IPS-18c (cell line): ENCODE measurements around the gene GPC3.

ENCODE experiments used
- H3K4me3 ChIP-seq: 2 replicates; pipeline ENCODE4 v1.7.0; 2013; ENCODE audit warnings: low read depth, mild to moderate bottlenecking, low read length, moderate library complexity; ENCODE audit not compliant: insufficient read depth
- H3K9me3 ChIP-seq: one replicate; pipeline ENCODE4 v1.6.1; 2013; ENCODE audit warnings: mild to moderate bottlenecking, low read length, moderate library complexity; ENCODE audit not compliant: control insufficient read depth, insufficient read depth

Gene GPC3

GRCh38 chrX:133579631-133580030 lies 405.8 kb downstream of the GPC3 start:
- peaks cover 6% of the 10 kb centered on the region for H3K9me3 ChIP-seq

GRCh38 chrX:133576876-133577275 lies 408.5 kb downstream of the GPC3 start:
- Histone ChIP-seq H3K9me3 (peaks cover 6% of the 10 kb centered on the region), H3K4me3 (no peak overlapping the region)

More at GRCh38 chrX:133579631-133580030, 405.8 kb downstream of the GPC3 start:
- no peak overlapping the region for H3K4me3 ChIP-seq

DNA sequence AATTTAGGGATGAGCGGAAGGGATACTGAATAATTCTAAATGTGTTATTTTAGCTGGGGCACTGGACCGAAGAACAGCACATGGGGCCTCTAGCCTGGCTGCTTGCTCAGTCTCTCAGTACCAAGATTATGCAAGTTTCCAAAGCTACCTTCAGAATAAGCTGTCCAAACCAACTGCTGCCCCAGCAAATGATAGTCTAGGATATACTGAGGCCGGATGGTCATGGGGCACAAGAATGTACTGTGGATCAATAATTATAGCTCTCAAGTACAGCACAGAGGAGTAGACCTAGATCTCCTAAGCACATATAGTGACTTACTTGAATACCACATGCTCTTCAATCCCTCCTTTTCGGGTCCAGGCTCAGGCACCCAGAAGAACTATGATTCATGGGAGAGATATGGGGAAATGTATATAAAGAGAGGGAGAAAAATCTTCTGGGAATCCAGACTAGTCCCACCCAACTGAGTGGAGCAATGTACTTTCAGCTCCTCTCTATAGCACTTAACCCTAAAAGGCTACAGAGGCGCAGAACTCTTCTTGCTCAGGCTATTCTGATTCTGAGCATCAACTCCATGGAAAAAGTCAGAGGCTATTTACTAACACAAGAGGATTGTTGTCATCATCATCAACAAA lies 409.8 kb downstream of the GPC3 start:
- H3K9me3 ChIP-seq, result peaks cover 6% of the 10 kb centered on the region

DNA sequence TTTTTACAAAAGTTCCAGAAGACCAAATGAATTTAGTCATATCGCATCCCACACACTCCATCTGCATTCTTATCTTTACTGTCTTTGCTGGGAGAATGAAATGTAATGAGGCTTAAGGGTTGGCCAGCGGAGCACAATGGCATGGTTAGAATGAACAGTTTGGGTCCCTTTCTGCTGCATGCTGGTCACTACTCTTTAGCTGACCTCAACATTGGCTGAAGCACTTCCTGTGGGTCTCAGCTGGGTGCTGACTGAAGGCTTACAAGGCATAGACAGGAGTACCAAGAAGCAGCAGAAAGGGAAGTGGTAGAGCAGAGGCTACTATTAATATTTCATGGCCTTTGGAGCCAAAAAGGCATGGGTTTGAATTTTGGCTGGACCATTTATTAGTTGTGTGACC lies 410.7 kb downstream of the GPC3 start:
- no peak overlapping the region; the same call in 1 of the 2 replicates for H3K4me3 ChIP-seq
- peaks cover 6% of the 10 kb centered on the region for H3K9me3 ChIP-seq

More for the DNA sequence above, 409.8 kb downstream of the GPC3 start:
- no peak overlapping the region for H3K4me3 ChIP-seq

DNA sequence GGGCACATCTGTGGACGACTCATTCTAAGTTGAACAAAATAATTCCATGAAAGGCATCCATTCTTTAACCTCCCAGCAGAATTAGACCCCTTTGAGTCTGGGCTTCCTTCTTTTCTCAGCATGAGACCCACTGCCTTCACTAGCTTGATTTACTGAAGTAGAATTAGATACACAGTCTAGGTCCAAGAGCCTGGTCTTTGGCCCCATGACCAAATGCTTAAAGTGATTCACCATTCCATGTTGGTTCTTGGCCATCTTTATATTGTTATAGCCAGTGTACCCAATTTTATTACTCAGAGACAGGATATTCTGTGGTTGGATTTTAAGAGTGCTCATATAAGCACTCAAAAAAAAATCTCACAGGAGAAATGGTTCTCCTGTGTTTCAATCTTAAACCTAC lies 414.8 kb downstream of the GPC3 start:
- H3K9me3 ChIP-seq, result peaks cover 2% of the 10 kb centered on the region
- H3K4me3 ChIP-seq, result no peak overlapping the region

GRCh38 chrX:133569217-133569616 lies 416.2 kb downstream of the GPC3 start:
- Histone ChIP-seq H3K9me3 (peaks cover 2% of the 10 kb centered on the region), H3K4me3 (no peak overlapping the region)

DNA sequence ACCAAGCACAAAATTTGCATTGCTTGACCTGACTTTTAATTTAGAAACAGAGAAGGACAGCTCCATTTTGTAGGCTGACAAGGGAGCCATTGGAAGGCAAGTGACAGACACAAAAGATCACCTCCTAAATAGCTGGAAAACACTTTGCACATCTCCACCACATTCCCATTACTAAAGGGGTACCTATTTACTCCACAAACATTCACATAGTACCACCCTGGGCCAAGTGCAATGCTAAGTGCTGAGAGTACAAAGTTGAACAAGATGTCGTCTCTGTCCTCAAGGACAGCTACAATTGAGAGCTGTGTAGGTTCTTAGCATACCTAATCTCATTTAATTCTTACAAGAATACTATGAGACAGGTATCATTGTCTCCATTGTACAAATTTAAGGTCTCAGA lies 417.3 kb downstream of the GPC3 start:
- no peak overlapping the region for H3K4me3 ChIP-seq
- peaks cover 2% of the 10 kb centered on the region for H3K9me3 ChIP-seq

DNA sequence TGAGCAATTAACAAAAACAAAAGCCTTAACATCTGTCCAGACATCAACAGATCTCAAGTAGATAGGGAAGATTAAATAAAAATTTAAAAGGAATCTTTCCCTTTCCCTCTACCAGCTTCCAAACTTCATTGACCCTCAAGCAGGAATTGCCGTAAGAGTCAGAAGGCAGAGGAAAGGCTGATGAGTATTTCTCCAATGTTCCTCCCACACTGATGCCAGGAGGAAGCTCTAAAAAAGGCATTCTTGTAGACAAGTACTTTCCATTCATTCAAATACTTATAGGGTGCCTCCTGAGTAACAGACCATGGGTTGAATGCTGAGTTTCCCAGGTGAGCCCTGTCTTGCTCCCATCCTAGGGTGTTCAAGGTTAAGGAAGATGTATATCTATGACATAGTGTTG lies 418.5 kb downstream of the GPC3 start:
- peaks cover 2% of the 10 kb centered on the region for H3K9me3 ChIP-seq

GRCh38 chrX:133563705-133564104 lies 421.7 kb downstream of the GPC3 start:
- H3K4me3 ChIP-seq, result no peak overlapping the region
- H3K9me3 ChIP-seq, result peaks cover 5% of the 10 kb centered on the region

More for the DNA sequence above, 418.5 kb downstream of the GPC3 start:
- H3K4me3 ChIP-seq, result no peak overlapping the region

GRCh38 chrX:133561251-133561650 lies 424.1 kb downstream of the GPC3 start:
- Histone ChIP-seq H3K4me3 (no peak overlapping the region), H3K9me3 (peaks cover 3% of the 10 kb centered on the region)

GRCh38 chrX:133559909-133560308 lies 425.5 kb downstream of the GPC3 start:
- no peak overlapping the region for H3K4me3 ChIP-seq
- H3K9me3 ChIP-seq, result peaks cover 5% of the 10 kb centered on the region

GRCh38 chrX:133555782-133556458 lies 429.5 kb downstream of the GPC3 start:
- no peak overlapping the region for H3K4me3 ChIP-seq
- H3K9me3 ChIP-seq, result peaks cover 9% of the 10 kb centered on the region

GRCh38 chrX:133550665-133551485 lies 434.5 kb downstream of the GPC3 start:
- H3K4me3 ChIP-seq, result no peak overlapping the region

DNA sequence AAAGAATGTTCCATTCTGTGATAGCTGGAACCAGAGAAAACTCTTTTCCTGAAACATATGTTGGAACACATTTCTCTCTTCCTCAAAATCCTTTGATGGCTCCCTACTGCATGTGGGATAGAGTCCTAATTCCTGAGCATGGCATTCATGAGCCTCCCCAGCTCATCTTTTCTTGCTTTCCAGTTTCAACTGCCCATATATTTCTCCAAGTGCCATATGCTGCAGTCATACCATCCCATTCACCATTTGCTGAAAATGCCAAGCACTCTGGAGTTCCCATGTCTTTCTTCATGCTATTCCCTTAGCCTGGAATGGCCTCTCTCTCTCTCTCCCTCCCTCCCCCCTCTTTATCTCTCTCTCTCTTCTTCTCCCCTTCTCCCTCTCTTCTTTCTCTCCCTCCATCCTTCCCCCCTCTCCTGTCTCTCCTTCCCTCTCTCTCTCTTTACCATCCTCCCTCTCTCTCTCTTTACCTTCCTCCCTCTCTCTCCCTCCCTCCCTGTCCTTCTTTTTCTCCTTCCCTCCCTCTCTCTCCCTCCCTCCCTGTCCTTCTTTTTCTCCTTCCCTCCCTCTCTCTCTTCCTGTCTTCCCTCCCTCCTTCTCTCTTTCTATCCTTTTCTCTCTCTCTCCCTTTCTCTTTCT lies 436.0 kb downstream of the GPC3 start:
- Histone ChIP-seq H3K4me3 (no peak overlapping the region), H3K9me3 (peaks cover 7% of the 10 kb centered on the region)

More at GRCh38 chrX:133550665-133551485, 434.5 kb downstream of the GPC3 start:
- H3K9me3 ChIP-seq, result peaks cover 9% of the 10 kb centered on the region

DNA sequence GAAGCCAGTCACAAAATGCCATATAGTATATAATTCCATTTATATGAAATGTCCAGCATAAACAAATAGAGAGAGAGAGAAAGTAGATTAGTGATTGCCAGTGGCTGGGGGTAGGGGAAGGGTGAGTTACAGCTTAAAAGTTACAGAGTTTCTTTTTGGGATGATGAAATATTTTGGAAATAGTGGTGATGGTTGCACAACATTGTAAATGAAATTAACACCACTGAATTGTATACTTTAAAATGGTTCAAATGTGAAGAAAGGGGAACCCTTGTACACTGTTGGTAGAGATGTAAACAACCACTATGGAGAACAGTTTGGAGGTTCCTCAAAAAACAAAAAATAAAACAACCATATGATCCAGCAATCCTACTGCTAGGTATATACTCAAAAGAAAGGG lies 439.0 kb downstream of the GPC3 start:
- Histone ChIP-seq H3K4me3 (no peak overlapping the region), H3K9me3 (peaks cover 10% of the 10 kb centered on the region)

DNA sequence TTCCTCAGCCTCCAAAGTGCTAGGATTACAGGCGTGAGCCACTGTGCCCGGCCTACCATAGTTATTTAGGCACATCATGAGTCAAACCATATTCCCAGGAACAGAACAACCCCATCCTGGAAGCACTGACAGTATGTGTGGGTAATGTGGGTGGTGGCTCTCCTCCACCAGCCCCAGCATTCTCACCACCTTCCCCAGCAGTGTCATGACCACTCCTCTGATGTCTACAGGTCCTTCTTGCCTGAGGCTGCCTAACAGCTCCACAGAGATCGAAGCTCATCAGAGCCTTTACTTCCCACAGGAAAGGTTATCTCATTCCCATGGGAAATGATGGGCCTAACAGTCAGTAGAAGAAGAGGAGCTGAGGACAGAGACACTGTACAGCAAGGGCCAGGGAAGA lies 440.6 kb downstream of the GPC3 start:
- Histone ChIP-seq H3K9me3 (peaks cover 7% of the 10 kb centered on the region), H3K4me3 (no peak overlapping the region; the same call in 1 of the 2 replicates)

DNA sequence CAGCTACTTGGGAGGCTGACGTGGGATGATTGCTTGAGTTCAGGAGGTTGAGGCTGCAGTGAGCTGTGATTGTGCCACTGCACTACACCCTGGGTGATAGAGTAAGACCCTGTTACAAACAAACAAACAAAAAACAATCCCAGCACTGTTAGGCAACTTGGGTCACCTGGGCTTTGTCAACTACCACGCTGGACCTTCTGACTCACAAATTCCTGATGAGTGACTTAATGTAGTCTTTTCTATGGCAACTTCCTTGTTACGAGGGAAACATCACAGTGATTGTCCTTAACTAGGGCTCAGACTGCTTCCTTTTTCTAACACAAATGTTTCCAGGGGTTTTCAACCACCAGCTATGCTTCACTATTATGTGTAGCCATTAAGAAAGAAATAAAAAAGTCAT lies 441.3 kb downstream of the GPC3 start:
- Histone ChIP-seq H3K4me3 (no peak overlapping the region), H3K9me3 (peaks cover 7% of the 10 kb centered on the region)
